GM19455 (cell line): ENCODE measurements around the gene CEP290.
A peak's percentile ranks its signal among the peaks of the same experiment; 100 is the strongest.

Source experiments
- ATAC-seq: cut with Tn5 transposase; IDR thresholded peaks from one replicate; pipeline ENCODE4 v1.9.1; 2021; ENCODE audit not compliant: unreplicated experiment

The CEP290 gene, protein sequence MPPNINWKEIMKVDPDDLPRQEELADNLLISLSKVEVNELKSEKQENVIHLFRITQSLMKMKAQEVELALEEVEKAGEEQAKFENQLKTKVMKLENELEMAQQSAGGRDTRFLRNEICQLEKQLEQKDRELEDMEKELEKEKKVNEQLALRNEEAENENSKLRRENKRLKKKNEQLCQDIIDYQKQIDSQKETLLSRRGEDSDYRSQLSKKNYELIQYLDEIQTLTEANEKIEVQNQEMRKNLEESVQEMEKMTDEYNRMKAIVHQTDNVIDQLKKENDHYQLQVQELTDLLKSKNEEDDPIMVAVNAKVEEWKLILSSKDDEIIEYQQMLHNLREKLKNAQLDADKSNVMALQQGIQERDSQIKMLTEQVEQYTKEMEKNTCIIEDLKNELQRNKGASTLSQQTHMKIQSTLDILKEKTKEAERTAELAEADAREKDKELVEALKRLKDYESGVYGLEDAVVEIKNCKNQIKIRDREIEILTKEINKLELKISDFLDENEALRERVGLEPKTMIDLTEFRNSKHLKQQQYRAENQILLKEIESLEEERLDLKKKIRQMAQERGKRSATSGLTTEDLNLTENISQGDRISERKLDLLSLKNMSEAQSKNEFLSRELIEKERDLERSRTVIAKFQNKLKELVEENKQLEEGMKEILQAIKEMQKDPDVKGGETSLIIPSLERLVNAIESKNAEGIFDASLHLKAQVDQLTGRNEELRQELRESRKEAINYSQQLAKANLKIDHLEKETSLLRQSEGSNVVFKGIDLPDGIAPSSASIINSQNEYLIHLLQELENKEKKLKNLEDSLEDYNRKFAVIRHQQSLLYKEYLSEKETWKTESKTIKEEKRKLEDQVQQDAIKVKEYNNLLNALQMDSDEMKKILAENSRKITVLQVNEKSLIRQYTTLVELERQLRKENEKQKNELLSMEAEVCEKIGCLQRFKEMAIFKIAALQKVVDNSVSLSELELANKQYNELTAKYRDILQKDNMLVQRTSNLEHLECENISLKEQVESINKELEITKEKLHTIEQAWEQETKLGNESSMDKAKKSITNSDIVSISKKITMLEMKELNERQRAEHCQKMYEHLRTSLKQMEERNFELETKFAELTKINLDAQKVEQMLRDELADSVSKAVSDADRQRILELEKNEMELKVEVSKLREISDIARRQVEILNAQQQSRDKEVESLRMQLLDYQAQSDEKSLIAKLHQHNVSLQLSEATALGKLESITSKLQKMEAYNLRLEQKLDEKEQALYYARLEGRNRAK (N-terminal part only)

DNA sequence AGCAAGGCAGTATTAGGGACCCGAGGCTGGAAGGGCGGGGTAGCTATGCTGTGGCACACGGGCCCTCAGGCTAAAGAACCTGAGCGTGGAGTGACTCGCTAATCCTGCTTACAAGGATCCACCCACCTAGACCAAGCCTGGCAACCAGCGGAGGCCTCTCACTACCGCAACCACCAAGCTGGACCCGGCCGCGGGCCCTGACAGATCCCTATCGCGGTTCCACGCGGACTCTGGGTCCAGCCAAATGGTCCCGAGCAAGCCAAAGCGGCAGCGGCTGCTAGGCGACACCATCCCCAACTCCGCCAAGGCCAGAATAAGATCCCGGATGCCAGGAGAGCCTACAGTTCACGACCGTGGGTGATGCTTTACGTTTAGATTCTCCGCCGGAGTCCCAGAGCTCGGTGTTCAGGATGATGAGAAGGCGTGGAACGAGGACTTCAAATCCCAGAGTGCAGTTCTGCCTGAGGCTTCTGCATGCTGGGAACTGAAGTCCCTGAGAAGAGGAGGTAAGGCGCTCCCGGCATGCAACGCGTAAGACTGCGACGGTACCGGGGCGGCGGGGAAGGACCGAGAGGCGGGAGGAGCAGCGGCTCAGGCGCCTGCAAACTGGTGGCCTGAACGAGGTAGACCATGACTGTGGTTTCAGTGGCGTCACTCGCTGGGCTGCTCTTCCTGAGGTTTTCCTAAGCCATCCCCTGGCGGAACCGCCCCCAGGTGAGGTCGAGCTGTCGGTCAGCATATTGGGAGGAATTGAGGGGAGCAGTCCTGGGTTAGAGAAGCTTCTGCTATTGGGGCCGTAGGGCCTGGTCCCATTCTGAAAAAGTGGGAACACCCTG, at the start of gene CEP290, which contains the start of gene TMTC3:
Gene CEP290 (minus strand): TSS at position 315 of the 836 bp plus-strand sequence. CDS start 781 bp downstream, outside the sequence.
Gene TMTC3 (plus strand): TSS at position 534 of the 836 bp plus-strand sequence. CDS start 6,009 bp downstream, outside the sequence.
- ATAC-seq: peak; percentile 97

DNA sequence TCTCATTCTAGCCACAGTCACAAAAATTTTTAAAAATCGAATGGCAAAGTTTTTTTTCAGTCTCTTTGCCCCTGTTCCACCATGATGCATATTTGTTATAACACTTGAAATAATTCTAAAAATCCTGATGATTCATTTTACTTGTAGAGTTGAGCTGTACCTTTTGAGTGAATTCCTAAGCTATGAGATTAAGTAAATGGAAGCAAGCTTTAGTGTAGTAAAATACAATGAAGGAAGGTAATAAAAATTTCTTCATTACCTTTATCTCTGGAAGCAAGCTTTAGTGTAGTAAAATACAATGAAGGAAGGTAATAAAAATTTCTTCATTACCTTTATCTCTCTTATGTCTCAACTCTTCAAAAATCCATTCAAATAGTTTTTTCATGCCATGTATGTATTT, 46.3 kb upstream of the CEP290 start:
- no peak for ATAC-seq

DNA sequence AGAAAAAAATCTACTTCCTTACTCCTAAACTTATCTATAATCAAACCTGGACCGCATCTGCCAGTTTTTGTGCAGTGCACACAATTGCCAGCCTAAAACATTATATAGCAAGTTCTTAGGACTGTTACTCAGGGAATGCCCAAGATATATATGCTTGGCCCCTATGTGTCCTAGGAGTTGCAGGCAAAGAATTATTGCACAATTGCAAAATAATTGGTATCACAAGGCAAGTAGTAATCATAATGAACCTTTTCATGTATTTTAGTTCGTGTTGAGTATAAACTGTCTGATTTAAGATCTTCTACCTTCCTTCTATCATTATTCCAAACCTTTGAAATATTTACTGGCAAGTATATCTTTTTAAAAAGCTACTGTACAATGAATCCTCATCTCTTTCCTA, 45.7 kb upstream of the CEP290 start:
- ATAC-seq: no peak

DNA sequence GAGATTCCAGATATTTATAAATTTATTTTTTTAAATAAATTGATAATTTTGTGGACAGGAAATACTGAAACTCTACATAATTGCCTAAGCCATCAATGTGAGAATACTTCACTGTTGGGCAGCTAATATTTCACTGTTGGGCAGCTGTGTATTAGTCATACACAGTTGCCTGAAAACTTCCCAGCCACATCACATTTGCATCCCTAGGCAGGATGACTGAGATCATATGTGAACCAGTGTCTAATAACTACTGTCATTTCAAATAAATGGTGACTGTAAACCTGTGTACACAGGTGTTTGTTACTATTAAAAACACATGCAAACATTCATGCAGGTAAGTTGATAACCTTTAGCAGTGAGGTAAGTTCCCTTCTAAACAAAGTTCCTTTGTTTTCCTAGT, 44.1 kb upstream of the CEP290 start:
- no peak for ATAC-seq

DNA sequence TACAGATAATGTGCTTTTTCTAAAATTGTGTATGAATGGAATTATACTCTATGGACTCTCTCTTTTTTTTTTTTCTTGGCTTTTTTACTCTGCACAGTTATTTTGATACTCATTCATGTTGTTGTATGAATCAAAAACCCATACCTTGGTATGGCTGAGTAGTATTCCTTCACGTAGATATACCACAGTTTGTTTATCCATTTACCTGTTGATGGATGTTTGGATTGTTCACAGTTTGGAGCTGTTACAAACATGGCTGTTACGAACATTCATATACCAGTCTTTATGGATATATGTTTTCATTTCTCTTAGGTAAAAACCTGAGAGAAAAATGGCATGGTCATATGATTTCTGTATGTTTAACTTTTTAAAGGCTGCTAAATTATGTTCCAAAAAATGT, 43.4 kb upstream of the CEP290 start:
- no peak for ATAC-seq

DNA sequence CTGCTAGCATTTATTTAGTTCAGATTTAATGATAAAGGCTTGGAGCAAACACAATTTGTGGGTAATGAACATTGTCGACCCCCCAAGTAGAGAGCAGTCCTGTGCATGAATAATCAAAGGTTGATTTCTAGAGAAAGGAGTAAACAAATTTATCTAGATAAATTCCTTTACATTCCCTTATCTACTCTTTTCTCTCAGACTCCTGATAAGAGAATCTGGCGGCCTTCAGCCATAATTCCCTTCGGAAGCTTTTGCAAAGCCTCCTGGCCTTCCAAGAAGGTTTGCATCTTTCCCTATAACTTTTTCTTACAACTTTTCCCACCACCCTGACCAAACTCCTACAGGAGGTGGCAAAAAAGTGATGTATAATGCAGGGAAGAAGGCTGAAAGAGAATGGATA, 42.3 kb upstream of the CEP290 start:
- ATAC-seq: no peak

DNA sequence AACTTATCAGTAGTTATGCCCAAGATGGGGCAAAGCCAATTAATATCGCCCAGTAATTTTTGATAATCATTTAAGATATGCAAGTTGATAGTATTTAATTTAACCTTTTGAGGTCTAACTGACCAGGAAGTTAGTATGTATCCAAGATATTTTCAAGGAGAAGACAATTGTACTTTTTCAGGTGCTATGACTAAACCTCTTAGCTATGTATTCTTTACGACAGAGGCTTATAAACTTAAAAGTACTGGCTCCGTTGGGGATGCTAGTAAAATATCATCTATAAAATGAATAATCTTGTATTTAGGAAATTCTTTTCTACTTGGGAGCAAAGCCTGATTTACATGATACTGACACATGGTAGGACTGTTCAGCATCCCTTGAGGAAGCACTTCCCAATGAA, 40.5 kb upstream of the CEP290 start:
- no peak for ATAC-seq

DNA sequence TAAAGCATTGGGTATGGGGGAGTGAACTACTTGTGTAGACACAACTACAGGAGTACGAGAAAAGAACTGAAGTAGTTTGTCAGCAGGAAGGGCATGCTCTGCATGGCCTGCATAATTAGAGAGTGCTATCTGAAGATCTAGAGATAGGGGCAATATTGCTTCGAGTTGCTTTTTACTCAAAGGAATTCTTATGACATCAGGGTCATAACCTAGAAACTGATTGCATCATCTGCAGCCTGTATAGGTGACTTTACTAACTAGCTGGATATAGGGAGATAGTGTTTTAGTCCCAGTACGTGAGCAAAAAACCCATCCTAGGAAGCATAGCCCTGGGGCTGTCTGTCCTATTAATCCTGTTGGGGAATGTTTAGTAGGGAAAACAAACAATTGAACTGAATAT, 40.0 kb upstream of the CEP290 start:
- ATAC-seq: no peak

DNA sequence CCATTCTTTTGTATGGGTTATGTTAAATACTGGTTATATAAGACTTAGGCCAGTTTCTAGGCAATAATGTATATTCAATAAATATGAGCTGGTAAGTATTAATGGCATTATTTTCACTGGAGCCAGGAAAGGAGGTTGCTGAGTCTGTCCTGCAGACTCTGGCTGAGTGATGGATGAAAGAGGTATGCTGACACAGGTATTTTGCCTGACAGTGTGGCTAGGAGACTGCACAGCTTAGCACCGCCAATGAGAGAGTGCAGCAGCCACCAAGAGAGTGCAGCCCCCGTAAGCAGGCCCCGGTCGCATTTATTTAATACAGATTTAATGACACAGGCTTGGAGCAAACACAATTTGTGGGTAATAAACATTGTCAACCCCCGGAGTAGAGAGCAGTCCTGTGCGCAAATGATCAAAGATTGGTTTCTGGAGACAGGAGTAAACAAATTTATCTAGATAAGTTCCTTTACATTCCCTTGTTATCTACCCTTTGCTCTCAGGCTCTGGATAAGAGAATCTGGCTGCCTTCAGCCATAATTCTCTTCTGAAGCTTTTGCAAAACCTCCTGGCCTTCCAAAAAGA, 37.6 kb upstream of the CEP290 start:
- ATAC-seq: no peak

DNA sequence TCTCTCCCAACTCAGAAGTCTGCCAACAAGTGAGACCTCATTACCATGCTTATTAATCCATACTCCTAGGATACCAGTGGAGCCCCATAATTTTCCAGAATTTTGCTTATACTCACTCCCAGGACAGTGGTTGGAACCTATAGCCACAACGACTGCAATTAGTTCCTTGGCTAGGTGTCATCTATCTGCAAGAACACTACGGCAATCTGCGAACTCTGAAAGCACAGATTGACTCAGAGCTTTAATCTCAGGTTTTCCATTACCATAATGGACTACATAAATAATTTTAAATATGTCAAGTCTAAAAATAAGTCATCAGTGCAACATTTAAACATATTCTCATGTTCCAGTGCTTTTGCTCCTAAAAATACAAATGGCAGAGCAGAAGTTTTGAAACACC, 33.7 kb upstream of the CEP290 start:
- ATAC-seq: no peak

DNA sequence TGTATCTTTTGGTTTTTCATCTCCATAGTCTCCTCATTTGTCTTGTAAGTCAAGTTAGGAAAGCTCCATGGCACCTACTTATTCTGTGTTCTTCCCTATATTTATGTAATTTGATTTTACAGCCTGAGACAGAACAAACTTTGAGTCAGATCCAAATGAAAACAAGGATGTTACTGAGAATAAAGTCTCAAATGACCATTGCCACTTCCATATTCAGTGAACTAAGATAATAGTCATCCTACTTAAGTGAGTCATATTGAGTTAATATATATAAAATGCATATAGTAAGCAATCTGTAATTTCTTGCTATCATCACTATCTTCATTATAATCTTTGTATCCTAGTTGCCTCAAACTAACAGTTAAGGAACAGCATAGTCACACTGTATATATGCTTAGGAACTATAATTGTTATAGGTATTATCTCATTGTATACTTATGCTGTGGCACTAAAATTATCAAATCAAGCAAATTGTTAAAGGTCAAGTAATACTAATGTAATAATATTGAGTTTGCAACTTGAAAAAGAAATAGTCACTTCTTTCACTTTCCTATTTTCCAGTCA, 31.0 kb upstream of the CEP290 start:
- no peak for ATAC-seq

DNA sequence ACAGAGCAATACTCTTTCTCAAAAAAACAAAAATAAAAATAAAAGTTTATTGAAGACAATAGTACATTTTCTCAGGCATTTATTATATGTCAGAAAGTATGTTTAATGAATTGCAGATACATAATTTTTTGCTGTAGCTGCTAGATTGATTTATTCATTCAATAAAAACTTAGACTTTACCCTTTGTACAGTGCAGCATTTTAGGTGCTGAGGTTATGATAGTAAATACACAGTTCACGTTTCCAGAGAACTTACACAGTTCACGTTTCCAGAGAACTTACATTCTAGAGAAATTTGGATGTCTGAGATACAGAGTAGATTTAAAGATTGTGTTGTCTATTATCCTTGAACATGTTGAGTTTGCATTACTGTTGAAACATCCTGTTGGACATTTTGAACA, 25.5 kb upstream of the CEP290 start:
- no peak for ATAC-seq

DNA sequence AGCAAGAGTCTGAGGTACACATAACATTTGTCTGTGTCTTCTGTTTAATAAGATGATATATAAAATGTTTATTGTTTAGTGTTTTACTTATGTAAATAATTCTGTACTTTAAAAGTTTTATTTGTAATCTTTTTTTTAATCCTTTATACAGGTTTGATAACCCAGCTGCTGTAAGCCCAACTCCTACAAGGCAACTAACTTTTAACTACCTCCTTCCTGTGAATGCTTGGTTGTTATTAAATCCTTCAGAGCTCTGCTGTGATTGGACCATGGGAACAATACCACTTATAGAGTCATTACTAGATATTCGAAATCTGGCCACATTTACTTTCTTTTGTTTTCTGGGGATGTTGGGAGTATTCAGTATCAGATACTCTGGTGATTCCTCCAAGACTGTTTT, 24.3 kb upstream of the CEP290 start:
- no peak for ATAC-seq

DNA sequence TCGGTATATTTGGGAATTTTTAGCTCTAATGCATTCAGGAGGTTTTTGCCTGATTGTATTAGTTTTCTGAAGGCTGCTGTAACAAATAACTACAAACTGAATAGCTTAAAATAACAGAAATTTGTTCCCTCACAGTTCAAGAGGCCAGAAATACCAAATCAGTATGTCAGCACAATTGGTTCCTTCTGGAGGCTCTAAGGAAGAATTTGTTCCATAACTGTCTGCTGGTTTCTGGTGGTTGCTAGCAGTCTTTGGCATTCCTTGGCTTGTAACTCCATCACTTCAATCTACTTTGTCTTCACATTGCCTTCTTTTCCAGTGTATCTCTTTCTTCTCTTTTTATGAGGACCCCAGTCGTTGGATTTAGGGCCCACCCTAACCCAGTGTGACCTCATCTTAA, 21.5 kb upstream of the CEP290 start:
- no peak for ATAC-seq

DNA sequence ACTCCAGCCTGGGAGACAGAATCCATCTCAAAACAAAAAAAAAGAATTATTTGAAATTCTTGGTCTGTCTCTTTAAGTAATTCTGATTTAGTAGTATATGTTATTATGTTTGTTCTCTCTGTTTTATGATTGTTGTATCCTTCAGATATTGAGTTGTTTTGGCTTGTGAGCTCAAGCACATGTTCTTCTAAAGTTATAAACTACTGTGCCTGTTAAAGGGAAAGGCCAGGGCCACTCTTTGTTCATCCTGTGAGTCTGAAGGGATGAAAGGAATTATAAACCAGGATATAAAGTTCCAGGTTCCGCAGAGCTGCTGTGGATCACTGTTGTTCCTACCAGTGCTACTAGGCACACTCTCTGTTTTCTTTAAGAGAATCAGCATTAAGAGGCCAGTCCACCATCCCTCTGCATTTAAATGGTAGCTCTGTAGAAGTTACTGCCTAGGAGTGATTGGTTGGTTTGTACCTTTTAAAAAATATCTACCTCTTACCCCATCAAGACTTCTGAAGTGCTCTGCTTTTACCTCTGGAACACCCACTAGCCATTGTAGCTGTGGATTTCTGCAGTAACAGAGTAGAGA, 14.3 kb upstream of the CEP290 start:
- ATAC-seq: no peak

DNA sequence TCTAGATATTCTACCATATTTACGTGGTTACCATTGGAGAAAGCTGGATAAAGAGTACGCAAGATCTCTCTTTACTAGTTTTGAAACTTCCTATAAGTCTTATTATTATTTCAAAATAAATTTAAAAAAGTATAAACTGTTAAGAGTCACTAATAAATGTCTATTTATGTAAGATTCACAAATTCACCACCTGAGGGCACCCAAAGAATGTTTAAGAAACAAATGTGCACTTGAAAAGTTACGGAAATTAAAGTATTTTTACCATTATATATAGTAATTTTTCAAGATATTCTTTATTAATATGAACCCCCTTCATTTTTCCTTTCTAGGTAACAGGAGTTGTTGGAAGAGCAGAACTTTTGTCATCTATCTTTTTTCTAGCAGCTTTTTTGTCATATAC, 12.1 kb upstream of the CEP290 start:
- ATAC-seq: no peak

DNA sequence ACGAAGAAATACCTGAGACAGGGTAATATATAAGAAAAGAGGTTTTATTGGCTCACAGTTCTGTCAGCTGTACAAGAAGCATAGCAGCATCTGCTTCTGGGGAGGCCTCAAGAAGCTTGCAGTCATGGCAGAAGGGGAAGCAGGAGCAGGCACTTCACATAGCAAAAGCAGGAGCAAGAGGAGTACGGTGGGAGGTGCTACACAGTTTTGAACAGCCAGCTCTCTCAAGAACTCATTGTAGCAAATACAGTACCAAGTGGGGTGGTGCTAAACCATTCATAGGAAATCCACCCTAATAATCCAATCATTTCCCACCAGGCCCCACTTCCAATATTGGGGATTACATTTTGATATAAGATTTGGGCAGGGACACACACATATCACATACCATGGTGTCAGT, 8.2 kb upstream of the CEP290 start:
- no peak for ATAC-seq

DNA sequence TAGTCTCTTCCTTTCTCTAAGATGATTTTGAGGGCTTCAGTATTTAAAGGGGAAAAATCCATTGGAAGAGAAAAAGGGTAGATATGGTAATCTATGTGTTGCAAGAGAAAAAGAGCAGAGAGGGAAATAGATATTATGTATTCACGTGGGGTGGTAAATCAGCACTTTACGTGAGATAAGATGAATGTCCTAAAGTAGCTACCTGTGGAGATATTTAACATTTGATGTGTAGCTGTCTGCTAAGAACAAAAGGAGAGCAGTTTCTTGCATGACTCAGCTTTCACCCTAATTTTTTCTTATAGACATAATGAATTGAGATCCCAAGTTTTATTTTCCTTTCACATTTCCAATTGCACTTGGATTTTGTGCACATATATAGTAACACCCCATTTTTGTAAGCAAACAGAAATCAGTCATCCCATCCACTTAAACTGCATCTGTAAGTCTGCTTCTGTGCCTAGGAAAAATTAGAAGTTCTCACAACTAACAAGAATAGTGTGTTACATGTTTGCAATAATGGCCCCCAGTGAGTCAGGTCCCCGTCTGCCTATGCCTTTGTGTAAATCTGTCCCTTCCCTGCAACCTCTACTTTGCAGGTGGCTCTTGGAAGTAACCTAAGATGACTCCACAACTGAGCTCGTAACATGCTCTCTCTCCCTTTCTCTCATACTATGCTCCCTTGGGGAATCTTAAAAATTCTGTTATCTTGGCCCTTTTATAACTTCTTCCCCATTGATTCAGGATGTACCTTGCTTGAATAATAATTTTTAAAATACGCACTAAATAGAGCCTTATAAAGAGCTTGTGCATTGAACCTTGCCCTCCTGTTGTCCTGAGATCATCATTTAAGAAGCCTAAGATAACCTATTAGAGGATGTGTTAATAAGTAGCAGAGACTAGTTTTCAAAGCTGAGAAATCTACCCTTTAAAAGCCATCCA, 3.9 kb upstream of the CEP290 start:
- ATAC-seq: no peak
